HG02759 (cell line): ENCODE measurements around the gene GSTM2.
"Not testable (repeated sequence)": the region's sequence is repeated elsewhere in the genome, so short reads cannot be mapped to it uniquely, and the experiment has no call there.

Experiments used
- ATAC-seq: cut with Tn5 transposase; IDR thresholded peaks from one replicate; pipeline ENCODE4 v1.9.1; 2021; ENCODE audit warnings: mild to moderate bottlenecking, moderate library complexity; ENCODE audit not compliant: unreplicated experiment

Gene GSTM2

DNA sequence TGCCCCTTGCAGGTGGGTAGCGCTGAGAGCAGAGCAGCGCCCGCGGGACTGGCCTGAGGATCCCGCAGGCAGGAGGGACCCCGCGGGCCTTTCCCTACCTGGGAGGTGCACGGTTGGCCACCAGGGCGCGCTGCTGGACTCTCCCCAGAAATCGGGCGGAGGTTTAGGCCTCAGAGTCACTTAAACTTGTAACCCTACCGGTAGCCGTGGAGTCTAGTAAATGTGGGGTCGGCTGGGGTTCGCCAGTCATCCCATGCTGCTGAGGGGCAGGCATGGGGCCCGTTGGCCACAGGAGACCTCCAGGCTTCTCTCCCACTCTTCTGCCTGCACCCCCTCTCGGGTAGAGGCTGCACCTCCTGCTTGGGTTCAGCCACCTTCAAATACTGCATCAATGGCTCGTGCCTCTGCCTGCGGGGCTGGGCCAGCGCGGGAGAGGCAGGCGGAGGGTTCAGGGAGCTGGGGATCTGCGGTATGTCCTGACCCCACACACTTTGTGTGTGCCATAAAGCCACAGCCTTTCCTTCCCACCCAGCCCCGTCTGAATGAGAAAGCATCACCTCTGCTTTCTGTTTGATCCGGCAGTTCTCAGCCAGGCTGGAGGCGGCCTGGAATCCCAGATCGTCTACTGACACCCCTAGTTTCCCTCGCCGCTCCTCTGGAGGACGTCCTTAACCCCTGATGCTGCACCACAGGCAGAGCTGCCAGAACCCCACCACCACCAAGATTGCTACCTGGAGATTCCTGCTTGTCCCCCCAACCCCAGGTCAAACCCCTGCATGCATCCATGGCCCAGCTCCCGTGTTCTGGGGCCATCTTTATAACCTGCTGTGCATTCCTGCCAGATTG lies 24.2 kb upstream of the GSTM2 start:
- ATAC-seq = peak; percentile 87

- no peak for ATAC-seq
Observed at GRCh38 chr1:109644670-109645069, 23.2 kb upstream of the GSTM2 start.

DNA sequence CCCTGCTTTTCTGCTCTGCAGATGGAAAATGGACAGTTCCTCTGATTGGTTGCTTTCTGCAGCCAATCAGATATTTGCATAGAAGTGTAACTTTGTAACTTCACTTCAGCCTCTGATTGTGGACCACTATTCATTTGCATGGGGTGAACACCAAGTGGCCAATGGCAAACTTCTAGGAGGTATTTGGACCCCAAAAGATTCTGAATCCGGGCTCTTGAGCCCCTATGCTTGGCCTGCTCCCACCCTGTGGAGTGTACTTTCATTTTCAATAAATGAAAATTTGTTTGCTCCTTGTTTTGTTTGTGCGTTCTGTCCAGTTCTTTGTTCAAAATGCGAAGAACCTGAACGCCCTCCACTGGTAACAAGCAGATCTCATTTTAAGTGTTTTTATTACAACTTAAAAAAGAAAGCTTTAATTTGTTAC lies 18.4 kb upstream of the GSTM2 start:
- ATAC-seq = no peak

DNA sequence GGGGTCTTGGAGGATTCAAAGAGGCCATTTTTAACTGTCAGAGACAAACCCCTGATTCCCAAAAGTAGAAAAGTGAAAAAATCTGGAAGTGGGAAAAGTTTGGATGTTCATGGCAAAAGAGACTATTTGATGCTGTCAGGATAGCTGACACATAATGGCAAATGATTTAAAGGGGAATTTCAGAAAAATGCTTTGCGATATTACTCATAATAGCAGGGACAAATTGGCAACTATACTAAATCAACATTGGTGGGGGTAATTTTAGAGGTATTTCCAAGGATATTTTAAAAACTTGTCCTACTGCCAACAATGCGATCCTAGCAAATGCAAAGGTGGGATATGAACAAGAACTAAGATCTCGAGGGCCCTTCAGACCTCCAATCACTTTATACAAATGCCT lies 17.2 kb upstream of the GSTM2 start:
- no peak for ATAC-seq

GRCh38 chr1:109652402-109652801 lies 15.5 kb upstream of the GSTM2 start:
- no peak for ATAC-seq

GRCh38 chr1:109653306-109653705 lies 14.6 kb upstream of the GSTM2 start:
- ATAC-seq = no peak

DNA sequence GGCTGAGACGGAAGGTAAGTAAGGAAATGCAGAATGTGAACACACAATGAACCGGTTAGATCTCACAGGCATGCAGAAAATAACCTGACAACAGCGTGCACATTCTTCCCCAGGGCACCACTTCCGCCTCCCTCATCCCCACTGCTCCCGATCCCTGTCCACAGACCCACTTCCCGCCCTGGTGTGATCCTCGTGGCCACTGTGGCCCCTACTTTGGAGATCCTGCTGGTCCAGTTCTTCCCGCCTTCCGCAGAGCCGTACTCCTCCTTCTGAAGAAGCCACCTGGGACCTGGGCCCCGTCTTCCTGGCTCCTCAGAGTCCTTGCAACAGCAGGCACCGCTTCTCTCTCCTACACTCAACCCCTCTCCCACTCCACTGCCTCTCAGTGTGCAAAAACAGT lies 13.3 kb upstream of the GSTM2 start:
- ATAC-seq = no peak

- peak; percentile 95 for ATAC-seq
Observed at GRCh38 chr1:109655615-109656519, 12.0 kb upstream of the GSTM2 start, which contains the start of gene GSTM4. GSTM4 (plus strand) TSS chr1:109656099; CDS start chr1:109656390, 291 bp downstream.

DNA sequence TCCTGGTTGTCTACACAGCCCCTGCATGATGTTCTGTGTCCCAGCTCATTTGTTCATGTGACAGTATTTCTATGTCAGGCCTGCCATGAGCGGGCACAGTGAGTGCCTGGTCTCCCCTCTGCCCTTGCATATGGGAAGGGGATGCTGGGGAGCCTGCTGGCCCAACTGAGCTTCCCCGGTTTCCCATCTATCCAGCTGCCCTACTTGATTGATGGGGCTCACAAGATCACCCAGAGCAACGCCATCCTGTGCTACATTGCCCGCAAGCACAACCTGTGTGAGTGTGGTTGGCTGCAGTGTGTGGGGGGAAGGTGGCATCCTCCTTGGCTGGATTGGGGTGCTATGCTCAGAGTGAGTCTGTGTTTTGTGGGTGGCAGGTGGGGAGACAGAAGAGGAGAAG lies 10.5 kb upstream of the GSTM2 start:
- no peak for ATAC-seq

DNA sequence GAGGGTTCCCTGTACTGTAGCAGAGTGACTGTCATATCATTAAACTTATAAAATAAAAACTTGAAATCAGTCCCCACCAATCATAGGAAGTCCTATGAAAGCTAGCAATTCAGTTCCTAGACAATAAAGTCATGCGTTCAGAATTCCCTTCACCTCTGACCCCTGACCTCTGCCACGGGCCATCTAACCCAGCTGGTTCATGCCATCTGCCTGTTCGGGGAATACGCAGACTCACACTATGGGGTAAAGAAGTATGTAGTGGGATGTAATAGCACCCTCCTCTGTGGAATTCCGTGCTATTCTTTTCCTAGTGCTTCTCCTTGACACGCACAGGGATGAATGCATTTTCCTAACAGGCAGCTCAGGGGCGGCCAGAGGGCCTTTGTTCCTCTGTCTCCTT lies 9.9 kb upstream of the GSTM2 start:
- no peak for ATAC-seq

GRCh38 chr1:109658533-109659042 lies 9.3 kb upstream of the GSTM2 start:
- no peak for ATAC-seq

DNA sequence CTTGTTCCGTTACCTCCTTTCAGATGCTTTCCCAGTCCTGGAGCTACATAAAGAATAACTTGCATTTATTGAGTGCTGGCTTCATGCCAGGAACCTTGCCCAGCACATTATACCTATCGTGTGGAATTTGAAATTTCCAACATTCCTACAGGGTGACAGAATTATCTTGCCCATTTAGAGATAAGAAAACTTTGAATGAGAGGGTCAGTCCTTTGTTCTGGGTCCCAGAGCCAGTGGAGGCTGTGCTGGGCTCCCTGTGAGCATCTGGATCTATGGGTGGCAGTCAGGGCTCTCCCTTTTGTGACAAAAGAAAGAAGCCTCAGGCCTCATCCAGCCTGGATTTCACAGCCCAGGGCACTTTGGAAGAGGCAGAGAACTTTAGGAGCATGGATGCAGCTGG lies 8.7 kb upstream of the GSTM2 start:
- no peak for ATAC-seq

DNA sequence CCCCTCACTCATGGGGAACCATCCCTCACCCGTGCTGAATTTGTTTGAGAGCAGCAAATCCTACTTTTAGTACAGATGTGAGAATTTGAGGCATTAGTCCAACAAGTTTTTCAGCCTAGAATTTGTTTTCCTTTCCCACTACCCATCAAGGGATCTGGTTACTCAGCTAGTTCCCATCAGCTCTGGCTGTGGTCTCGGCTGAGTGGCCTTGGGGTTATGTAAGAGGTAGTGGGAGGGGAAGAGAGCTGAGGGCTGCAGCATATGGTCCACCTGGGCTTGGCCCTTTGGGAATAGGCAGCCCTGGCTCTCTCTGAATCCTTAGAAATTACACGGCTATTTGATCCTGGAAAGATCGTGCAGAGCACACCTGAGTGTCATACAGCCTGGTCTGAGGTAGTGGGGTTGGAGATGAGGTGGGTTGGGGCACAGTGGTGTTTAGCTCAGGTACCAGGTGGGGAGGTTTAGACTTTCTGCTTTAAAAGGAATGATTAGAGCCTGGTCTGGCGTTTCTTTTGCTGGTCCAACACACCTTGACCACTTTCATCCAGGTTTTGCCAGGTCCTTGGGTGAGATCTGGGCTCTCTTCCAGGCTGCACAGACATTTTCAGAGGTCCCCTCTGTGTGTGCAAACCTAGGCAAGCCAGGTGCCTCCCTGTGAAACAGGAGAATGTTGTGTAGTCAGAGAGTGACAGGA lies 7.7 kb upstream of the GSTM2 start:
- ATAC-seq = no peak

GRCh38 chr1:109660691-109661026 lies 7.2 kb upstream of the GSTM2 start:
- not testable (repeated sequence) for ATAC-seq

GRCh38 chr1:109661391-109661790 lies 6.5 kb upstream of the GSTM2 start:
- ATAC-seq = no peak

DNA sequence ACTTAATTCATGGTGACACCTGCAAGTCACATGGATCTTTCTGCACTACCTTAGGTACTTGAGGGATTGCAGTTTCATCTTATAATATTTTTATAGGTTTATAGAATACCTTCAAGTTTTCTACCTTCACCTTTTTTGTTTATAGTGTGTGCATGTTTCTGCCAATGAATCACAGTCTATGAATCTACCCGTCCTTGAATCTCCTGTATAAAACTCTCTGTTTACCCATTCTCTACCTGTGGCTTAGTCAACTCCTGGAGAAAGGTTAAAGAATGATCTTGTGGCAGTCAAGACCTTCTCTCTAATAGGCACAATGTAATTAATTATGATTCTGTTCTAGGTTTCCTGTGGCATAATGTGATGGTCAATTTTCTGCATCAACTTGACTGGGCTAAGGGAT lies 3.2 kb upstream of the GSTM2 start:
- ATAC-seq = no peak

- no peak for ATAC-seq
Observed at GRCh38 chr1:109668123-109668775, 392 bp downstream of the GSTM2 start.

DNA sequence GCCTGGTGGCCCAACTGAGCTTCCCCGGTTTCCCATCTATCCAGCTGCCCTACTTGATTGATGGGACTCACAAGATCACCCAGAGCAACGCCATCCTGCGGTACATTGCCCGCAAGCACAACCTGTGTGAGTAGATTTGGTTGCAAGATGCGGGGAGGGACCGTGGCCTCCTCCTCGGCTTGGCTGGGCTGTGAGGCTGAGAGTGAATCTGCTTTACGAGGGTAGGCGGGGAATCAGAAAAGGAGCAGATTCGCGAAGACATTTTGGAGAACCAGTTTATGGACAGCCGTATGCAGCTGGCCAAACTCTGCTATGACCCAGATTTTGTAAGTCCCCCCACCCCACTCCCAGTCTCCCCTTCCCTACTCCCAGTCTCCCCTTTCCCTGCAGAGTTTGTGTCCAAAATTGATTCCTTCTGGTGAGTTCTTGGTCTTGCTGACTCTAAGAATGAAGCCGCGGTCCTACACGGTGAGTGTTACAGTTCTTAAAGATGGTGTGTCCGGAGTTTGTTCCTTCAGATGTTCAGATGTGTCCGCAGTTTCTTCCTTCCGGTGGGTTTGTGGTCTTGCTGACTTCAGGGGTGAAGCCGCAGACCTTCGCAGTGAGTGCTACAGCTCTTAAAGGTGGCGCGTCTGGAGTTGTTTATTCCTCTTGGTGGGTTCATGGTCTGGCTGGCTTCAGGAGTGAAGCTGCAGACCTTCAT lies 1.5 kb downstream of the GSTM2 start:
- ATAC-seq = no peak

- ATAC-seq = not testable (repeated sequence)
Observed at GRCh38 chr1:109669949-109670302, 2.1 kb downstream of the GSTM2 start.

GRCh38 chr1:109671067-109671466 lies 3.2 kb downstream of the GSTM2 start:
- no peak for ATAC-seq
